Pons (tissue), 1 donor: Measurements from ENCODE around the gene SRL.
A peak's percentile ranks its signal among the peaks of the same experiment; 100 is the strongest.
"Not testable (repeated sequence)": the region's sequence is repeated elsewhere in the genome, so short reads cannot be mapped to it uniquely, and the experiment has no call there.

Source experiments
- DNase-seq: peaks from one replicate; pipeline ENCODE4 v3.0.0-alpha.2; 2016; ENCODE audit warnings: low spot score

The SRL gene

GRCh38 chr16:4260360-4260759 lies 18.5 kb upstream of the SRL start:
- no peak for DNase-seq

- no peak for DNase-seq
These were observed 16.0 kb upstream of the SRL start for GRCh38 chr16:4257646-4258556.

GRCh38 chr16:4253394-4254150 lies 11.7 kb upstream of the SRL start:
- peak; percentile 97 for DNase-seq

GRCh38 chr16:4253012-4253393 lies 11.1 kb upstream of the SRL start:
- not testable (repeated sequence) for DNase-seq

GRCh38 chr16:4249530-4250308 lies 7.8 kb upstream of the SRL start:
- no peak for DNase-seq

- no peak for DNase-seq
These were observed 5.5 kb upstream of the SRL start for GRCh38 chr16:4247460-4247784.

- DNase-seq: no peak
These were observed 5.0 kb upstream of the SRL start for GRCh38 chr16:4246777-4247459.

GRCh38 chr16:4245077-4245791 lies 3.4 kb upstream of the SRL start:
- no peak for DNase-seq

- DNase-seq: no peak
These were observed 2.6 kb upstream of the SRL start for GRCh38 chr16:4244254-4245076.

- no peak for DNase-seq
These were observed 487 bp downstream of the SRL start for GRCh38 chr16:4241258-4241927.

- no peak for DNase-seq
These were observed 1.3 kb downstream of the SRL start for GRCh38 chr16:4240624-4241023.

- DNase-seq: no peak
These were observed 2.2 kb downstream of the SRL start for GRCh38 chr16:4239682-4240175.

- DNase-seq: no peak
These were observed 2.9 kb downstream of the SRL start for GRCh38 chr16:4239020-4239419.

- DNase-seq: no peak
These were observed 8.4 kb downstream of the SRL start for GRCh38 chr16:4233431-4233830.

GRCh38 chr16:4232541-4233386 lies 9.1 kb downstream of the SRL start:
- no peak for DNase-seq

GRCh38 chr16:4231886-4232285 lies 10.0 kb downstream of the SRL start:
- DNase-seq: no peak

GRCh38 chr16:4231367-4231766 lies 10.5 kb downstream of the SRL start:
- DNase-seq: no peak

- DNase-seq: no peak
These were observed 14.9 kb downstream of the SRL start for GRCh38 chr16:4227040-4227332.
